ENCODE results near the gene EIF4G3.
A peak's percentile ranks its signal among the peaks of the same experiment; 100 is the strongest.
"Not testable (repeated sequence)": the region's sequence is repeated elsewhere in the genome, so short reads cannot be mapped to it uniquely, and the experiment has no call there.

Gene EIF4G3

GRCh38 chr1:21139601-21140000, 37.1 kb downstream of the EIF4G3 start:
- H3K27me3 Mint-ChIP-seq, result no peaks in the 10 kb centered on the region
- H3K36me3 Mint-ChIP-seq (ENCODE audit: insufficient read depth), result peaks cover 9% of the 10 kb centered on the region
- no peak overlapping the region for H3K27ac Mint-ChIP-seq (ENCODE audit: low read depth)
- H3K4me3 Mint-ChIP-seq, result no peak overlapping the region
- DNase-seq (ENCODE audit: low spot score in 2 of 2) (no peak), ATAC-seq (replicated peaks; ENCODE audit: extremely low read depth, poor library complexity, severe bottlenecking) (no peak)
- H3K9me3 Mint-ChIP-seq, result no peaks in the 10 kb centered on the region
- H3K4me1 Mint-ChIP-seq, result peaks cover 9% of the 10 kb centered on the region

GRCh38 chr1:21136344-21136743, 40.4 kb downstream of the EIF4G3 start:
- ATAC-seq (replicated peaks; ENCODE audit: extremely low read depth, poor library complexity, severe bottlenecking), result not testable (repeated sequence)

GRCh38 chr1:21131200-21131599, 45.5 kb downstream of the EIF4G3 start:
- no peaks in the 10 kb centered on the region for H3K4me1 Mint-ChIP-seq
- H3K36me3 Mint-ChIP-seq (ENCODE audit: insufficient read depth), result peaks cover 4% of the 10 kb centered on the region
- no peaks in the 10 kb centered on the region for H3K27me3 Mint-ChIP-seq
- H3K9me3 Mint-ChIP-seq, result no peaks in the 10 kb centered on the region
- no peak overlapping the region for H3K27ac Mint-ChIP-seq (ENCODE audit: low read depth)
- ATAC-seq (replicated peaks; ENCODE audit: extremely low read depth, poor library complexity, severe bottlenecking), result no peak
- DNase-seq (ENCODE audit: low spot score in 2 of 2), result no peak
- no peak overlapping the region for H3K4me3 Mint-ChIP-seq

More at GRCh38 chr1:21136344-21136743, 40.4 kb downstream of the EIF4G3 start:
- not testable (repeated sequence) for H3K4me3 Mint-ChIP-seq; H3K4me1 Mint-ChIP-seq; H3K36me3 Mint-ChIP-seq (ENCODE audit: insufficient read depth); H3K27ac Mint-ChIP-seq (ENCODE audit: low read depth); DNase-seq (ENCODE audit: low spot score in 2 of 2); H3K9me3 Mint-ChIP-seq; H3K27me3 Mint-ChIP-seq

GRCh38 chr1:21129407-21129806, 47.3 kb downstream of the EIF4G3 start:
- DNase-seq (ENCODE audit: low spot score in 2 of 2), result no peak
- Mint-ChIP-seq H3K9me3 (no peaks in the 10 kb centered on the region), H3K36me3 (ENCODE audit: insufficient read depth) (peaks cover 4% of the 10 kb centered on the region), H3K27ac (ENCODE audit: low read depth) (no peak overlapping the region), H3K4me1 (no peaks in the 10 kb centered on the region), H3K27me3 (no peaks in the 10 kb centered on the region), H3K4me3 (no peak overlapping the region)
- ATAC-seq (replicated peaks; ENCODE audit: extremely low read depth, poor library complexity, severe bottlenecking), result no peak

- Mint-ChIP-seq H3K27me3 (no peaks in the 10 kb centered on the region), H3K4me3 (no peak overlapping the region), H3K9me3 (no peaks in the 10 kb centered on the region), H3K36me3 (ENCODE audit: insufficient read depth) (peaks cover 8% of the 10 kb centered on the region), H3K27ac (ENCODE audit: low read depth) (no peak overlapping the region), H3K4me1 (no peaks in the 10 kb centered on the region)
- ATAC-seq (replicated peaks; ENCODE audit: extremely low read depth, poor library complexity, severe bottlenecking) (no peak), DNase-seq (ENCODE audit: low spot score in 2 of 2) (no peak)
These were observed 50.4 kb downstream of the EIF4G3 start for GRCh38 chr1:21126324-21126723.

GRCh38 chr1:21124846-21125245, 51.9 kb downstream of the EIF4G3 start:
- no peaks in the 10 kb centered on the region for H3K9me3 Mint-ChIP-seq
- no peaks in the 10 kb centered on the region for H3K27me3 Mint-ChIP-seq
- no peak for DNase-seq (ENCODE audit: low spot score in 2 of 2)
- H3K27ac Mint-ChIP-seq (ENCODE audit: low read depth), result no peak overlapping the region
- H3K36me3 Mint-ChIP-seq (ENCODE audit: insufficient read depth), result peaks cover 8% of the 10 kb centered on the region
- no peak for ATAC-seq (replicated peaks; ENCODE audit: extremely low read depth, poor library complexity, severe bottlenecking)
- H3K4me1 Mint-ChIP-seq, result no peaks in the 10 kb centered on the region
- no peak overlapping the region for H3K4me3 Mint-ChIP-seq

GRCh38 chr1:21123287-21123948, 53.3 kb downstream of the EIF4G3 start:
- Mint-ChIP-seq H3K27ac (ENCODE audit: low read depth) (peak overlapping the region; percentile 41), H3K4me1 (no peaks in the 10 kb centered on the region), H3K36me3 (ENCODE audit: insufficient read depth) (peaks cover 8% of the 10 kb centered on the region), H3K9me3 (no peaks in the 10 kb centered on the region), H3K27me3 (no peaks in the 10 kb centered on the region), H3K4me3 (no peak overlapping the region)
- DNase-seq (ENCODE audit: low spot score in 2 of 2) (no peak), ATAC-seq (replicated peaks; ENCODE audit: extremely low read depth, poor library complexity, severe bottlenecking) (no peak)

GRCh38 chr1:21121764-21122471, 54.8 kb downstream of the EIF4G3 start:
- no peak for ATAC-seq (replicated peaks; ENCODE audit: extremely low read depth, poor library complexity, severe bottlenecking)
- Mint-ChIP-seq H3K36me3 (ENCODE audit: insufficient read depth) (peaks cover 6% of the 10 kb centered on the region), H3K27ac (ENCODE audit: low read depth) (no peak overlapping the region), H3K4me3 (no peak overlapping the region), H3K9me3 (no peaks in the 10 kb centered on the region), H3K4me1 (no peaks in the 10 kb centered on the region), H3K27me3 (no peaks in the 10 kb centered on the region)
- no peak for DNase-seq (ENCODE audit: low spot score in 2 of 2)

GRCh38 chr1:21118167-21118566, 58.5 kb downstream of the EIF4G3 start:
- ATAC-seq (replicated peaks; ENCODE audit: extremely low read depth, poor library complexity, severe bottlenecking) (no peak), DNase-seq (ENCODE audit: low spot score in 2 of 2) (no peak)
- Mint-ChIP-seq H3K27me3 (no peaks in the 10 kb centered on the region), H3K4me1 (no peaks in the 10 kb centered on the region), H3K9me3 (no peaks in the 10 kb centered on the region), H3K4me3 (no peak overlapping the region), H3K36me3 (ENCODE audit: insufficient read depth) (peaks cover 4% of the 10 kb centered on the region), H3K27ac (ENCODE audit: low read depth) (no peak overlapping the region)

- Mint-ChIP-seq H3K4me1 (no peaks in the 10 kb centered on the region), H3K9me3 (no peaks in the 10 kb centered on the region), H3K27ac (ENCODE audit: low read depth) (no peak overlapping the region), H3K36me3 (ENCODE audit: insufficient read depth) (peaks cover 2% of the 10 kb centered on the region), H3K27me3 (no peaks in the 10 kb centered on the region), H3K4me3 (no peak overlapping the region)
- no peak for ATAC-seq (replicated peaks; ENCODE audit: extremely low read depth, poor library complexity, severe bottlenecking)
- DNase-seq (ENCODE audit: low spot score in 2 of 2), result no peak
These were observed 59.1 kb downstream of the EIF4G3 start for GRCh38 chr1:21117597-21118001.

- Mint-ChIP-seq H3K27me3 (no peaks in the 10 kb centered on the region), H3K4me3 (no peak overlapping the region), H3K4me1 (peaks cover 2% of the 10 kb centered on the region), H3K36me3 (ENCODE audit: insufficient read depth) (peaks cover 2% of the 10 kb centered on the region), H3K9me3 (no peaks in the 10 kb centered on the region), H3K27ac (ENCODE audit: low read depth) (no peak overlapping the region)
- no peak for ATAC-seq (replicated peaks; ENCODE audit: extremely low read depth, poor library complexity, severe bottlenecking)
- DNase-seq (ENCODE audit: low spot score in 2 of 2), result no peak
These were observed 59.5 kb downstream of the EIF4G3 start for GRCh38 chr1:21117159-21117558.

GRCh38 chr1:21115098-21115760, 61.5 kb downstream of the EIF4G3 start:
- Mint-ChIP-seq H3K4me3 (no peak overlapping the region), H3K27ac (ENCODE audit: low read depth) (no peak overlapping the region), H3K27me3 (no peaks in the 10 kb centered on the region), H3K36me3 (ENCODE audit: insufficient read depth) (no peaks in the 10 kb centered on the region), H3K9me3 (no peaks in the 10 kb centered on the region), H3K4me1 (peaks cover 5% of the 10 kb centered on the region)
- ATAC-seq (replicated peaks; ENCODE audit: extremely low read depth, poor library complexity, severe bottlenecking), result no peak
- no peak for DNase-seq (ENCODE audit: low spot score in 2 of 2)

- H3K36me3 Mint-ChIP-seq (ENCODE audit: insufficient read depth), result no peaks in the 10 kb centered on the region
- DNase-seq (ENCODE audit: low spot score in 2 of 2), result no peak
- H3K4me3 Mint-ChIP-seq, result no peak overlapping the region
- no peak for ATAC-seq (replicated peaks; ENCODE audit: extremely low read depth, poor library complexity, severe bottlenecking)
- H3K27me3 Mint-ChIP-seq, result no peaks in the 10 kb centered on the region
- H3K9me3 Mint-ChIP-seq, result no peaks in the 10 kb centered on the region
- H3K27ac Mint-ChIP-seq (ENCODE audit: low read depth), result no peak overlapping the region
- peaks cover 5% of the 10 kb centered on the region for H3K4me1 Mint-ChIP-seq
These were observed 62.3 kb downstream of the EIF4G3 start for GRCh38 chr1:21114431-21114830.
